ENCODE results near the gene MBNL1.

MBNL1 gene

GRCh38 chr3:152244517-152244888 lies 24.2 kb upstream of the MBNL1 start:
- H3K9ac ChIP-seq (ENCODE audit: low read depth, low read length) = peak overlapping the region; percentile 80
- H3K9me3 ChIP-seq (ENCODE audit: insufficient read depth, low read length, severe bottlenecking) = no peaks in the 10 kb centered on the region
- H3K27ac ChIP-seq (ENCODE audit: low read length) = peak overlapping the region; percentile 95
- no peak overlapping the region for H2AFZ ChIP-seq (ENCODE audit: low read depth, low read length)
- TF ChIP-seq, protein P1, sequence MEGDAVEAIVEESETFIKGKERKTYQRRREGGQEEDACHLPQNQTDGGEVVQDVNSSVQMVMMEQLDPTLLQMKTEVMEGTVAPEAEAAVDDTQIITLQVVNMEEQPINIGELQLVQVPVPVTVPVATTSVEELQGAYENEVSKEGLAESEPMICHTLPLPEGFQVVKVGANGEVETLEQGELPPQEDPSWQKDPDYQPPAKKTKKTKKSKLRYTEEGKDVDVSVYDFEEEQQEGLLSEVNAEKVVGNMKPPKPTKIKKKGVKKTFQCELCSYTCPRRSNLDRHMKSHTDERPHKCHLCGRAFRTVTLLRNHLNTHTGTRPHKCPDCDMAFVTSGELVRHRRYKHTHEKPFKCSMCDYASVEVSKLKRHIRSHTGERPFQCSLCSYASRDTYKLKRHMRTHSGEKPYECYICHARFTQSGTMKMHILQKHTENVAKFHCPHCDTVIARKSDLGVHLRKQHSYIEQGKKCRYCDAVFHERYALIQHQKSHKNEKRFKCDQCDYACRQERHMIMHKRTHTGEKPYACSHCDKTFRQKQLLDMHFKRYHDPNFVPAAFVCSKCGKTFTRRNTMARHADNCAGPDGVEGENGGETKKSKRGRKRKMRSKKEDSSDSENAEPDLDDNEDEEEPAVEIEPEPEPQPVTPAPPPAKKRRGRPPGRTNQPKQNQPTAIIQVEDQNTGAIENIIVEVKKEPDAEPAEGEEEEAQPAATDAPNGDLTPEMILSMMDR (IDR thresholded peaks at IDR 0.05; ENCODE audit: borderline replicate concordance, extremely low read depth, low read length, poor library complexity, severe bottlenecking) = no peak
- TF ChIP-seq EZH2 (IDR thresholded peaks at IDR 0.05; ENCODE audit: borderline replicate concordance, low read depth, low read length, severe bottlenecking) = no peak
- peak overlapping the region; percentile 55; the same call in 1 of the 2 replicates for H3K4me2 ChIP-seq (ENCODE audit: insufficient read depth, low read length)
- H4K20me1 ChIP-seq (ENCODE audit: insufficient read depth, low read length) = no peaks in the 10 kb centered on the region
- H3K27me3 ChIP-seq (ENCODE audit: insufficient read depth, low read length, poor library complexity) = no peaks in the 10 kb centered on the region
- no peak for DNase-seq
- no peak for ATAC-seq (ENCODE audit: insufficient read depth, low read depth)
- peaks cover 45% of the 10 kb centered on the region for H3K4me1 ChIP-seq (ENCODE audit: insufficient read depth, low read length)
- 0 out of 2 replicates have a peak, but pooled peaks cover 3% of the 10 kb centered on the region for H3K36me3 ChIP-seq (ENCODE audit: insufficient read depth, low read length)
- H3K79me2 ChIP-seq (ENCODE audit: insufficient read depth, low read length) = peaks cover 83% of the 10 kb centered on the region
- H3K4me3 ChIP-seq (ENCODE audit: low read depth in 1 of 2, low read length in 2 of 2) = peak overlapping the region; percentile 62 to 74

- ATAC-seq (ENCODE audit: insufficient read depth, low read depth) = peak; percentile 36; the same call in 2 of the 3 replicates
- peaks cover 75% of the 10 kb centered on the region for H3K79me2 ChIP-seq (ENCODE audit: insufficient read depth, low read length)
- TF ChIP-seq, protein P1 (IDR thresholded peaks at IDR 0.05; ENCODE audit: borderline replicate concordance, extremely low read depth, low read length, poor library complexity, severe bottlenecking) = no peak
- TF ChIP-seq EZH2 (IDR thresholded peaks at IDR 0.05; ENCODE audit: borderline replicate concordance, low read depth, low read length, severe bottlenecking) = no peak
- no peaks in the 10 kb centered on the region for H3K9me3 ChIP-seq (ENCODE audit: insufficient read depth, low read length, severe bottlenecking)
- no peaks in the 10 kb centered on the region for H4K20me1 ChIP-seq (ENCODE audit: insufficient read depth, low read length)
- H3K4me3 ChIP-seq (ENCODE audit: low read depth in 1 of 2, low read length in 2 of 2) = peak overlapping the region; percentile 62 to 74
- peaks cover 34% of the 10 kb centered on the region for H3K4me1 ChIP-seq (ENCODE audit: insufficient read depth, low read length)
- peak overlapping the region; percentile 62 for H3K4me2 ChIP-seq (ENCODE audit: insufficient read depth, low read length)
- H3K27me3 ChIP-seq (ENCODE audit: insufficient read depth, low read length, poor library complexity) = no peaks in the 10 kb centered on the region
- 0 out of 2 replicates have a peak, but pooled peaks cover 3% of the 10 kb centered on the region for H3K36me3 ChIP-seq (ENCODE audit: insufficient read depth, low read length)
- peak overlapping the region; percentile 80 for H3K9ac ChIP-seq (ENCODE audit: low read depth, low read length)
- no peak overlapping the region for H2AFZ ChIP-seq (ENCODE audit: low read depth, low read length)
- DNase-seq = peak; percentile 41
- peak overlapping the region; percentile 95 for H3K27ac ChIP-seq (ENCODE audit: low read length)
Measured at GRCh38 chr3:152245498-152246170, 23.1 kb upstream of the MBNL1 start.

DNA sequence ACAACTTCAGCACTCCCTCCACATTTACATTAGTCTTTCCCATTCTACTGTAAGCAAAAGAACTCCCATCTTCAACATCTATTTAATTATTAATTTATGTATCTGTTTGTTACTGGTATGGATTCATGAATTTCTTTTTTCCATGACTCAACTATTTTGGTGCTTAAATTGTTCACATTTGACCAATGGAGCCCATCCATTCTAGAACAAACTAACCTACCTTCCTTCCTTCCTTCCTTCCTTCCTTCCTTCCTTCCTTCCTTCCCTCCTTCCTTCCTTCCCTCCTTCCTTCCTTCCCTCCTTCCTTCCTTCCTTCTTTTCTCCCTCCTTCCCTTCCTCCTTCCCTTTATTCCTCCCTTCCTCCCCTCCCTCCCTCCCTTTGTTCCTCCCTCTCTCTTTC lies 16.8 kb upstream of the MBNL1 start:
- Histone ChIP-seq H4K20me1 (ENCODE audit: insufficient read depth, low read length) (peaks cover 5% of the 10 kb centered on the region; the same call in 1 of the 2 replicates), H3K4me1 (ENCODE audit: insufficient read depth, low read length) (peaks cover 68% of the 10 kb centered on the region), H3K9me3 (ENCODE audit: insufficient read depth, low read length, severe bottlenecking) (no peaks in the 10 kb centered on the region), H2AFZ (ENCODE audit: low read depth, low read length) (no peak overlapping the region), H3K9ac (ENCODE audit: low read depth, low read length) (no peak overlapping the region), H3K4me2 (ENCODE audit: insufficient read depth, low read length) (peak overlapping the region; percentile 46; the same call in 1 of the 2 replicates), H3K27me3 (ENCODE audit: insufficient read depth, low read length, poor library complexity) (no peaks in the 10 kb centered on the region), H3K4me3 (ENCODE audit: low read depth in 1 of 2, low read length in 2 of 2) (no peak overlapping the region; a peak in 1 of 4 replicates), H3K36me3 (ENCODE audit: insufficient read depth, low read length) (0 out of 2 replicates have a peak, but pooled peaks cover 2% of the 10 kb centered on the region), H3K27ac (ENCODE audit: low read length) (peak overlapping the region; percentile 5; the same call in 1 of the 2 replicates), H3K79me2 (ENCODE audit: insufficient read depth, low read length) (peaks cover 83% of the 10 kb centered on the region)
- DNase-seq = no peak
- TF ChIP-seq, protein P1 (IDR thresholded peaks at IDR 0.05; ENCODE audit: borderline replicate concordance, extremely low read depth, low read length, poor library complexity, severe bottlenecking) = no peak
- no peak for TF ChIP-seq EZH2 (IDR thresholded peaks at IDR 0.05; ENCODE audit: borderline replicate concordance, low read depth, low read length, severe bottlenecking)
- ATAC-seq (ENCODE audit: insufficient read depth, low read depth) = no peak

Data from DND-41 (cell line).